Measurements from ENCODE around the gene EHD3.

EHD3 gene

GRCh38 chr2:31233741-31234682 lies at the start of gene EHD3:
TSS of gene EHD3 (plus strand) at chr2:31234152. CDS start at chr2:31234622, 470 bp downstream.
- DNase-seq: peak; percentile 78

DNA sequence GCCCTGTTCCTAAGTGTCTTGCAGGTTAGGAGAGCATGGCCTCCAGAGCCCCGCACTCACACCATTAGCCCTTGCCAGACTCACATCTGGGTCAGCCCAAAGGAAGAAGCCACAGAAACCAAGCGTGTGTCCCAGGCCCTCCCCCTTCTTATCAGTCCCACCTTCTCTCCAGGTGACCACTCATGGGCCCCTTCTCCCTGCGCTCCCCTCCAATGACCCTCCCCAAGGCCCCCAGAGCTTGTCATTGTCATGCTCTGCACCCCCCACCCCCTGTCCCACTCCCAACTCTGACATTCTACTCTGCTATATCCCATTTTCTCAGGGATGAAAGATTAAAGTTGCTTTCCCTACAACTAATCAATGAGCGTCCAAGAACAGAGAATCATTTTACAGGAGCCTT lies 46.8 kb upstream of the EHD3 start:
- DNase-seq: no peak

- DNase-seq: no peak
These were observed 45.8 kb upstream of the EHD3 start for GRCh38 chr2:31188131-31188530.

- DNase-seq: no peak
These were observed 44.8 kb upstream of the EHD3 start for GRCh38 chr2:31189141-31189540.

DNA sequence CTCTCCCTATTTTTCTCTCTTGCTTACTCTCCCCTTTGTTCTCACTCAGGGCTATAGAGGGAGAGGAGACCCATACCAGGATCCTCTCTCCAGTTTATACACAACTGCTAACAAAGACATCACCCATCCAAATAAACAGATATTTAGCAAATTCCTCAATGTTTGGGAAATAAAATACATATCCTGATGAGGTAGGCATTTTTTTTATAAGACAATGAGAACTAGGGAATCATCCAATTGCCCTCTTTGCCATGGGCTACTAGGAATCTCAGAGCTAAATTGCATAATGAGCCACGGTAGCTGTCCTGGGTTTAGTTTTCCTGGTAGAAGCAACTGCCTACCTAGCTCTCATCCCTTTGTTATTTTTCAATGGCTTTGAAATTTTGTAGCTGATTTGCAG lies 43.8 kb upstream of the EHD3 start:
- no peak for DNase-seq

DNA sequence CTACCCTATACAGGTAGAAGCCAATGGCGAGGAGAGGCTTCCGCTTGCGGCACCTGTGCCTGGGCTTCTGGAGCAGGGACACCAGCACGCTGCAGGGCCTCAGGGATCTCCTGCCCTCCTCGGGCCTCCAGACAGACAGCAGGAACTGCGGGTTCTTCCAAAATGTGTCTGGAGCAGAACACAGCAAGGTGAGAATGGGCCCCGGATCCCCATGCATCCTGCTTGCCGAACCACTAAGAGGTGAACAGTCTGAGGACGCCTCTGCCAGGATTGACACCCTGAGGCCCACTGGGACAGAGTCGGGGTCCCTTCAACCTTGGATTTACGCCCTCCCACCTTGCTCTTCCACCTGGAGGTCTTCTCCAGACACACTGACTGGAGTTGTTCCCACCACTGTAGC lies 42.0 kb upstream of the EHD3 start:
- DNase-seq: no peak

DNA sequence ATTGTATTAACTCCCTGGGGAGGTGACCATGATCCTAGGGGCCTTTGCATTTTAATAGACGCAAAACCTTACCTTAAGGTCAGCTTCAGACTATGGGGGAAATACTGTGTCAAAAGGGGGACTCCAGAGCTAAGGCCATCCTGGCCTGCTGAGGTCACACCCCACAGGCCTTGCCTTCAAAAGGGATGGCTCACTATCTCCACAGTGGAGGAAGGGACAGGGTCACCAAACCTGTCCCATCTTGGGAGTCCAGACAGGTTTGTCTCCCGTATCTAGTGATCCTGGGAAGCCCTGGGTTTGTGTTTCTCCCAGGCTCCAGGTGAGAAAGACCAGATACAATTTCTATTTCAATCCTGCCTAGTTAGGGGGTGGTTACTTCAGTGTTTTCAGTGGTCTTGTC lies 41.6 kb upstream of the EHD3 start:
- DNase-seq: no peak

GRCh38 chr2:31192851-31193392 lies 41.0 kb upstream of the EHD3 start:
- DNase-seq: no peak

DNA sequence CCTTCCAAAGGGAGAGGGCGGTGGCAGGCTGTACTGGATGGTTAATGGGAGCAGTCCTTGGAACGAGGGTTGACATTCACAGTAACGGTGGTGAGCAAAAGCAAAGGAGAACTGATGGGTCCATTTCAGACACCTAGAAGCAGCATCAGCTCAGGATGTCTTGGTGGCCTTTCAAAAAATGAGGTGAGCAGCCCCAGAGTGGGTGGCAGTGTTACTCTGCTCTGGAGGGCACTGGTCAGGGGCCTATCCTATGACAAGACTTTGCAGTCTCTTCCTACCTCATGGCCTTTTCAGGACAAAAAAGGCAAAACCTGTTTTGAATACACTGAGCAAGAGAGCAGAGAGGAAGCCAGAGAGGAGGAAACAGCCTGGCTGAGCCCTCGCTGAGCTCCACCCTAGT lies 40.1 kb upstream of the EHD3 start:
- no peak for DNase-seq

DNA sequence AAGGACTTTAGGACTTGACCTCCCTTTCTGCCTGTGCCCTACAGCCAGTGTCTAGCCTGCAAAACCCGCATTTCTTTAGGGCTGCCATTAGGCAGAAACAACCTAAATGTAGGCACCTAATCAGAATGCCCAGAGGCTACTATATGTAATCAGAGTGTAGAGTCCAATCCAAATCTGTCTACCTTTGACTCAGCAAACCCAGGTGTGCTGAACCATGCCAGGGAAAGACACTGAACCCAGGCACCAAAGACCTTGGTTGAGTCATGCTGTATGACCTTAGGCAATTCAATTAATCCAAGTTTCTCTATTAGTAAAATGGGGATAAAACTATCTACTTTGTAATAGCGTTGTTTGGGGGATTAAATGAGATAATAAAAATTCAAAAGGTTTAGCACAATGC lies 37.3 kb upstream of the EHD3 start:
- DNase-seq: no peak

DNA sequence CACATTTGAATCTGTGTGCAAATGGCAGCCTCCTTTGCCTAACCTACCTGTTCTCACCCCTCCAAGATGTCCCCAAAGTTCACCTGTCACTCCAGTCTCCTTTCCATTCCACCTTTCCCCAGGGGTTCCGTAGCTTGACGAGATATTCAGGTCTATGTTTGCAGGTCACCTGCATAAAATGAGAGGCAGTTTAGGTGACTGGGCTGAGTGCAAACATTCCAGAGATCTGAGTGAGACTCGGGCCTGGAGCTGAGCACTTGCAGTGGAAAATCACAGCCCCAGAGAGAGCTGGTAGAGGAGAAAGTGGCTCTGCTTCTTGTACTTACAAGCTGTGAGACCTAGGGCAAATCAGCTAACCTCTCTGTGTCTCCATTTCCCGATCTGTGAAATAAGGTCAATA lies 36.8 kb upstream of the EHD3 start:
- DNase-seq: no peak

DNA sequence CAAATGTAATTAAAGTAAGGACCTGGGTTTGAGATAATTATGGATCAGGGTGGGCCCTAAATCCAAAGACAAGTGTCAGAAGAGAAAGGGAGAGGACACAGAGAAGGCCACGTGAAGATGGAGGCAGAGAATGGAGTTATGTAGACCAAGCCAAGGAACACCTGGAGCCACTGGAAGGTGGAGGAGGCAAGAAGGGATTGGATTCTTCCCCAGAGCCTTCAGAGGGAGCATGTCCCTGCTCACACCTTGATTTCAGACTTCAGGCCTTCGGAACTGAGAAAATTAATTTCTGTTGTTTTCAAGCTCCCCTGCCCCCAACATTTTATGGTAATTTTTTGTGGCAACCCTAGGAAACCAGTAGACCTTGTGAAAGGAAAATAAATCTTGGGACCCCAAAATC lies 36.3 kb upstream of the EHD3 start:
- no peak for DNase-seq

DNA sequence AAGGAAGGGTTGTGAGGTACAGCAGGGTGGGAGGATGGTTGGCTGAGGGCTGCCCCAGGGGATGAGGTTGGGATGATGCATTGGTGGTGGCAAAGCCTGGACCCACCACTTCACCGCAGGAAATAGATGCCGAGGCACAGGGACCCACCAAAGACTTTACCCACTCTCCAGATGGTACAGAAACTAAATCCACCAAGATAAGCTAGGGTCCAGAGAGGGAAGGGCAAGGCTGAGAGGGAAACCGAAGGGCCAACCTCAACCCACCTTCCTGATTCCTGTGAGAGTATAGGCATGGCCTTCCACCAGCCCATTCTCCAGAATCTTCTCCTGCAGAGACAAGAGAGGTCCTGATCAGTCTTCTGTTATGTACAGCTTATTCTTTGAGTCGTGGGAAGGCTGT lies 34.7 kb upstream of the EHD3 start:
- DNase-seq: no peak

- no peak for DNase-seq
These were observed 33.0 kb upstream of the EHD3 start for GRCh38 chr2:31200972-31201371.

GRCh38 chr2:31202041-31202440 lies 31.9 kb upstream of the EHD3 start:
- DNase-seq: no peak

DNA sequence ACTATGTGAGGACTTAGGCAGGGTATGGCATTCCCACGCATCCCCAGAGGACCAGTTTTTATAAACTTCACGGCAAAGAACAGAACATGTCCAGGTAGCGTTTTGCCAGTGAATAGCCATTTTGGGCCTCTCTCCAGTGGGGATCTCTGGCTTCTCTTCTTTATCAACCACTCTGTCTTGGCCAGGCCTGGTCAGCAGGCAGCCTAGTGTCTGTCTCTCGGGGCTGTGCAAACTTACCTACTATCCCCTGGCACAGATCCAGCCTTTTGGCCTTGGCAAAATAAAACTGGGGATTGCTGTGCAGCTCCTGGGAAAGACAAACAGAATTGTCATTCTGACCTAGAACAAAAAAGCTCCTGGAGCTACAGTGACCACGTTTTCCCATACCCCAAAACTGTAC lies 31.1 kb upstream of the EHD3 start:
- no peak for DNase-seq

DNA sequence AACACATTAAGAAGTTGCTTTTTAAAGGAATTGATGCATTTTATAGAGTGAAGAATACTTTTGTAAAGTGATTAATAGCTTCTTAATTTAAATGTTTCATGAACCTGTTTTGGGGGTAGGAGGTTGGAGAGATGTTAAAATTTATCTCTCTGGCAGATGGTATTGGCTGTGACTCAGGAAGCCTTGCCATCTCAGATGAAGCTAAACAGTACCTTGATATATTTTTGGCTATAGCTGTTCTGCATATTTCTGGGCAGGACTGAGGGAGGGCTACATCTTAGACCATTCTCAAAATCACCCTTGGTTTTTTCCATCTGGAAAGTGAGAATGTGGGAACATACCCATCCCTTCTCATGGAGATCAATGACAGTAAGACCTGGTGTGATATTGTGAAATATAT lies 30.0 kb upstream of the EHD3 start:
- no peak for DNase-seq

GRCh38 chr2:31204783-31205182 lies 29.2 kb upstream of the EHD3 start:
- no peak for DNase-seq

- no peak for DNase-seq
These were observed 28.8 kb upstream of the EHD3 start for GRCh38 chr2:31205186-31205585.

- no peak for DNase-seq
These were observed 28.3 kb upstream of the EHD3 start for GRCh38 chr2:31205613-31206012.

- no peak for DNase-seq
These were observed 26.2 kb upstream of the EHD3 start for GRCh38 chr2:31207790-31208189.

- DNase-seq: no peak
These were observed 25.7 kb upstream of the EHD3 start for GRCh38 chr2:31208240-31208639.

DNA sequence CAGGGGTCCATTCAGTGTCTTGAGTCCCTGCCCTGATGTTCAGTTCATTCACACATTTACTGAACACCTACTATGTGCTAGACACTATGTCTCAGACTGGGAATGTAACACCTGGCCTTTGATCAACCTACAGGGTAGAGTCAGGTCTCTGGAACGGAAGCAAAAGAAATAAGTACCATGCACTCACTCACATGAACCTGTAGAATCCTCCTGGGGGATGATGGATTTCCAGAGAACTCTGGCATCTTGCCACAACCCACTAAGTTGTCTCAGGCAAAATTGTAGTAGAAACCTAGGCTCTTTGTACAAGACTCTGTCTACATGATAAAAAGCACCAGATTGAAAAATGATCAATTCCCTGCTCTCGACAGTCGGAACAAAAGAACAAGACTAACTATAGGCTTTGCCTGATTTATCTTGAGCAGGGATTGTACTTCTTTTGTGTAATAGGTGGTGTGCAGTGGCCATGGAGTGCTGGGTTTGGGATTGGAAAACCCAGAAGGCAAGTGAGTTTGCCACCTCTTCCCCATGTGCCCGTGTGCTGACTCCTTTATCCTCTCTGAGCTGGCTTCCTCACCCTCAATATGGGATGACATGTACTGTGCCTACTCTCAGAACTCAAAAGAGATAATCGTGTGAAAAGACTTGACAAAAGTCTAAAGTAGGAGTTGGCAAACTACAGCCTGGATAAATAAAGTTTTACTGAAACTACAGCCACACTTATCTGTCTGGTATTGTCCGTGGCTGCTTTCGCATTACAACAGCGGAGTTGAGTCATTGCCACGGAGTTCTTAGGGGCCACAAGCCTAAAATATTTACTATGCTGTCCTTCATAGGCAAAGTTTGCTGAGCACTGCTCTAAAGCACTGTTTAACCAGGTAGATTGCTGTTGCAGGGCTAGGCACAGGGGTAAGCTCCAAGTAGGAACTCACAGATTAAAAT lies 21.0 kb upstream of the EHD3 start:
- no peak for DNase-seq

All from hematopoietic multipotent progenitor cell treated with erythropoietin and hydrocortisone succinate and interleukin-3 and kit ligand, for 8 days (in vitro differentiated cells).